Measurements from ENCODE around the gene WNT9A. TPM values are rescaled to one million over a fixed set of nuclear protein-coding genes. Genes with fewer than 3 reads are reported as not detected.
"Not testable (repeated sequence)": the region's sequence is repeated elsewhere in the genome, so short reads cannot be mapped to it uniquely, and the experiment has no call there.

The WNT9A gene
- total RNA-seq, 1 experiment from 2014 or later, result 0.24 TPM

DNA sequence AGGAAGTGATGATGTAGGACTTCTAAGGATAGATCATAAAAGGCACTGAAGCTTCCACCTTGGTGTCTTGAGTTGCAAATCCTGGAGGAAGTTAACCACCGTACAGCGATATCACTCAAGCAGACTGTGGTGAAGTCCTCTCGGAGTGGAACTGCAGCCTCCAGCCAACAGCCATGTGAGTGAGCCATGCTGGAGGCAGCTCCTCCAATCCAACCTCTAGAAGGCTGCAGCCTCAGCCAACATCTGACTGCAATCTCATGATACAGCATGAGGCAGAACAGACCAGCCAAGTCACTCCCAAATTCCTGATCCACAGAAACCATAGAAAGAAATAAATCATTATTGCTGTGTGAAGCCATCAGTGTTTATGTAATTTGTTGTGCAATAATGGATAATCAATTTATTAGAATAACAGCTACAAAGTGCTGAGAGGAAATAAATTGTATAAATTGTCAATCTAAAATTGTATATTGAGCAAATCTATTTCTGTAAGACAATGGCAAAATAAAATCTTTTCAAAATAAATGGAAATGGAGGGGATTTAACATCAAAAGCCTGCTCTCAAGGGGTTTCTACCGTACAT, 67.3 kb downstream of the WNT9A start:
- DNase-seq, result no peak
- Mint-ChIP-seq H3K4me1 (ENCODE audit: low read depth, unreplicated experiment) (peaks cover 1% of the 10 kb centered on the region), H3K27me3 (ENCODE audit: unreplicated experiment) (peaks cover 20% of the 10 kb centered on the region), H3K4me3 (ENCODE audit: low read depth, unreplicated experiment) (no peak overlapping the region), H3K9me3 (ENCODE audit: low read depth, unreplicated experiment) (no peaks in the 10 kb centered on the region), H3K27ac (ENCODE audit: unreplicated experiment) (no peak overlapping the region), H3K36me3 (ENCODE audit: insufficient read depth, unreplicated experiment) (no peaks in the 10 kb centered on the region)
- TF ChIP-seq, protein P1, sequence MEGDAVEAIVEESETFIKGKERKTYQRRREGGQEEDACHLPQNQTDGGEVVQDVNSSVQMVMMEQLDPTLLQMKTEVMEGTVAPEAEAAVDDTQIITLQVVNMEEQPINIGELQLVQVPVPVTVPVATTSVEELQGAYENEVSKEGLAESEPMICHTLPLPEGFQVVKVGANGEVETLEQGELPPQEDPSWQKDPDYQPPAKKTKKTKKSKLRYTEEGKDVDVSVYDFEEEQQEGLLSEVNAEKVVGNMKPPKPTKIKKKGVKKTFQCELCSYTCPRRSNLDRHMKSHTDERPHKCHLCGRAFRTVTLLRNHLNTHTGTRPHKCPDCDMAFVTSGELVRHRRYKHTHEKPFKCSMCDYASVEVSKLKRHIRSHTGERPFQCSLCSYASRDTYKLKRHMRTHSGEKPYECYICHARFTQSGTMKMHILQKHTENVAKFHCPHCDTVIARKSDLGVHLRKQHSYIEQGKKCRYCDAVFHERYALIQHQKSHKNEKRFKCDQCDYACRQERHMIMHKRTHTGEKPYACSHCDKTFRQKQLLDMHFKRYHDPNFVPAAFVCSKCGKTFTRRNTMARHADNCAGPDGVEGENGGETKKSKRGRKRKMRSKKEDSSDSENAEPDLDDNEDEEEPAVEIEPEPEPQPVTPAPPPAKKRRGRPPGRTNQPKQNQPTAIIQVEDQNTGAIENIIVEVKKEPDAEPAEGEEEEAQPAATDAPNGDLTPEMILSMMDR (IDR thresholded peaks at IDR 0.05; ENCODE audit: unreplicated experiment), result no peak
- intact Hi-C loops (cut with micrococcal nuclease; ENCODE audit: unreplicated experiment), result no loop called here
- no TSS peak for BruUV-seq (replicated peaks)
- CTCF ChIA-PET, result interaction anchor here (0.6 kb wide), 1 partner anchor 1775 kb away, joined by 3 read pairs; no protein-coding TSS in a partner anchor

DNA sequence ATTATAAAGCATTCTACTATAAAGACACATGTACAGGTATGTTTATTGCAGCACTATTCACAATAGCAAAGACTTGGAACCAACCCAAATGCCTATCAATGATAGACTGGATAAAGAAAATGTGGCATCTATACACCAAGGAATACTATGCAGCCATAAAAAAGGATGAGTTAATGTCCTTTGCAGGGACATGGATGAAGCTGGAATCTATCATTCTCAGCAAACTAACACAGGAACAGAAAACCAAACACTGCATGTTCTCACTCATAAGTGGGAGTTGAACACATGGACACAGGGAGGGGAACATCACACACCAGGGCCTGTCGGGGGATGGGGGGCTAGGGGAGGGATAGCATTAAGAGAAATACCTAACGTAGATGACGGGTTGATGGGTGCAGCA, 69.9 kb downstream of the WNT9A start:
- H3K4me3 Mint-ChIP-seq (ENCODE audit: low read depth, unreplicated experiment); BruUV-seq (replicated peaks); H3K27ac Mint-ChIP-seq (ENCODE audit: unreplicated experiment); H3K4me1 Mint-ChIP-seq (ENCODE audit: low read depth, unreplicated experiment); intact Hi-C loops (cut with micrococcal nuclease; ENCODE audit: unreplicated experiment); H3K9me3 Mint-ChIP-seq (ENCODE audit: low read depth, unreplicated experiment); H3K36me3 Mint-ChIP-seq (ENCODE audit: insufficient read depth, unreplicated experiment); DNase-seq; CTCF ChIA-PET: not testable (repeated sequence)
- peaks cover 36% of the 10 kb centered on the region for H3K27me3 Mint-ChIP-seq (ENCODE audit: unreplicated experiment)

DNA sequence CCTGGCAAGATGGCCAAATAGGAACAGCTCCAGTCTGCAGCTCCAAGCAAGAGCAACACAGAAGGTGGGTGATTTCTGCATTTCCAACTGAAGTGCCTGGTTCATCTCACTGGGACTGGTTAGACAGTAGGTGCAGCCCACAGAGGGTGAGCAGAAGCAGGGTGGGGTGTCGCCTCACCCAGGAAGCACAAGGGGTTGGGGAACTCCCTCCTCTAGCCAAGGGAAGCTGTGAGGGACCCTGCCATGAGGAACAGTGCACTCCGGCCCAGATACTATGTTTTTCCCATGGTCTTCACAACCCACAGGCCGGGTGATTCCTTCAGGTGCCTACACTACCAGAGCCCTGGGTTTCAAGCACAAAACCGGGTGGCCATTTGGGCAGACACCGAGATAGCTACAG, 75.8 kb downstream of the WNT9A start:
- intact Hi-C loops (cut with micrococcal nuclease; ENCODE audit: unreplicated experiment); H3K4me1 Mint-ChIP-seq (ENCODE audit: low read depth, unreplicated experiment); CTCF ChIA-PET; H3K27ac Mint-ChIP-seq (ENCODE audit: unreplicated experiment); DNase-seq; H3K9me3 Mint-ChIP-seq (ENCODE audit: low read depth, unreplicated experiment); H3K36me3 Mint-ChIP-seq (ENCODE audit: insufficient read depth, unreplicated experiment); BruUV-seq (replicated peaks); H3K4me3 Mint-ChIP-seq (ENCODE audit: low read depth, unreplicated experiment): not testable (repeated sequence)
- H3K27me3 Mint-ChIP-seq (ENCODE audit: unreplicated experiment), result peaks cover 48% of the 10 kb centered on the region

DNA sequence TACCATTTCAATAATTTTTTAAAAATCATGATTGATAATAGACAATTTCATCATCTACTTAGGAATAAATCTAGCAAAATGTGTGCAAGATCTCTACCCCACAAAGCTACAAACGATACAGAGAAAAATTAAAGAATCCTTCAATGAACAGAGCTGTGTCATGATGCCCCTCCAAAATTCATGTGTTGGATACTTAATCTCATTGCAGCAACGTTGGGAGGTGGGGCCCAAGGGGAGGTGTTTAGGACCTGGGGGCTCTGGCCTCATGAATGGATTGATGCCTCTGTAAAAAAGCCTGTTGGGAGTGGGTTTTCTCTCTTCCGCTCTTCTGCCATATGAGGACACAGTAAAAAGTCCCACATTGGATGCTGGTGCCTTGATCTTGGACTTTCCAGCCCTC, 77.4 kb downstream of the WNT9A start:
- Mint-ChIP-seq H3K36me3 (ENCODE audit: insufficient read depth, unreplicated experiment) (no peaks in the 10 kb centered on the region), H3K4me3 (ENCODE audit: low read depth, unreplicated experiment) (no peak overlapping the region), H3K27me3 (ENCODE audit: unreplicated experiment) (peaks cover 54% of the 10 kb centered on the region), H3K4me1 (ENCODE audit: low read depth, unreplicated experiment) (no peaks in the 10 kb centered on the region), H3K9me3 (ENCODE audit: low read depth, unreplicated experiment) (peaks cover 2% of the 10 kb centered on the region), H3K27ac (ENCODE audit: unreplicated experiment) (no peak overlapping the region)
- intact Hi-C loops (cut with micrococcal nuclease; ENCODE audit: unreplicated experiment), result no loop called here
- no peak for DNase-seq
- no TSS peak for BruUV-seq (replicated peaks)
- TF ChIP-seq, protein P1 (IDR thresholded peaks at IDR 0.05; ENCODE audit: unreplicated experiment), result no peak
- CTCF ChIA-PET, result no interaction called here

DNA sequence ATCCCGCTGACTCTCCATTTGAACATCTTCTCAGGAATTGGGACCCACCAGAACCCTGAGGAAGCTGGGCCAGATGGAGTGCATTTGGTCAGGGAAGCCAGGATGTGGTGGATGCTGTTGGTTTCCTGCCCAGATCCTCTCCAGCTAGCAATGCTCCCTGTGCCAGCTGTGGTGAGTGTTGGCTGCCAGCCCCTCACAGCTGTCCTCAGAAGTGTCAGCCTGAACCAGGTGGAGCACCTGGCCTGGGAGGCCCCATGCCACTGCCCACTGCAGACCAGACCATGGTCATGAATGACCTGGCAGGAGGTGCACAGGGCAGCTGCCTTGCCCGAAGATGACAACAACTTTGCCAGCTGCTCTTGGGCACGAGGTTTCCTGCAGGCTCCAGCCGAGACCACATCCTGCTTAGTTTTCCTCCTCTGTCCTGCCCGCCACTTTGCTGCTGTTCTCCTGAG, 77.9 kb downstream of the WNT9A start:
- H3K4me3 Mint-ChIP-seq (ENCODE audit: low read depth, unreplicated experiment), result no peak overlapping the region
- BruUV-seq (replicated peaks), result no TSS peak
- DNase-seq, result no peak
- peaks cover 2% of the 10 kb centered on the region for H3K9me3 Mint-ChIP-seq (ENCODE audit: low read depth, unreplicated experiment)
- no peaks in the 10 kb centered on the region for H3K4me1 Mint-ChIP-seq (ENCODE audit: low read depth, unreplicated experiment)
- peaks cover 54% of the 10 kb centered on the region for H3K27me3 Mint-ChIP-seq (ENCODE audit: unreplicated experiment)
- TF ChIP-seq, protein P1 (IDR thresholded peaks at IDR 0.05; ENCODE audit: unreplicated experiment), result no peak
- CTCF ChIA-PET, result no interaction called here
- no peaks in the 10 kb centered on the region for H3K36me3 Mint-ChIP-seq (ENCODE audit: insufficient read depth, unreplicated experiment)
- no peak overlapping the region for H3K27ac Mint-ChIP-seq (ENCODE audit: unreplicated experiment)
- intact Hi-C loops (cut with micrococcal nuclease; ENCODE audit: unreplicated experiment), result no loop called here
